Panc1 (cell line): Measurements from ENCODE around the gene NRP2. TPM values are rescaled to one million over a fixed set of nuclear protein-coding genes. Genes with fewer than 3 reads are reported as not detected.

Experiments
- ATAC-seq: fragments of 200-7000 bp; cut with Tn5 transposase; 2 replicates; pipeline ENCODE4 v1.9.1; 2020; ENCODE audit warnings: mild to moderate bottlenecking, moderate library complexity
- BruUV-seq: library from RNA; stranded (reverse); fragments of 400-500 nt; replicated peaks from 2 replicates; lab custom pipeline; 2021; lab: Mats Ljungman, UMichigan
- CTCF ChIA-PET: fragments of 300-600 bp; sonication (Branson Sonifier 250); formaldehyde crosslinking; loops from one replicate; lab custom pipeline; 2022; ENCODE audit warnings: antibody characterized with exemption; lab: Charles Lee
- POLR2A ChIA-PET: fragments of 300-600 bp; sonication (Branson Sonifier 250); formaldehyde crosslinking; loops from one replicate; lab custom pipeline; 2022; ENCODE audit warnings: antibody characterized with exemption; lab: Charles Lee
- DNase-seq: peaks from one replicate; pipeline ENCODE4 v3.0.0-alpha.2; 2010; ENCODE audit warnings: low read depth, low spot score
- H3K27ac ChIP-seq: 2 replicates; pipeline ENCODE4 v1.5.1; 2011; ENCODE audit warnings: mild to moderate bottlenecking, low read length, inconsistent platforms
- H3K27me3 ChIP-seq: fragments of 200-500 bp; sonication (Bioruptor generic); 2 replicates; pipeline ENCODE4 v1.6.0; 2014; ENCODE audit warnings: low read length, inconsistent platforms; ENCODE audit not compliant: control insufficient read depth, insufficient read depth
- H3K36me3 ChIP-seq: fragments of 200-500 bp; sonication (Bioruptor generic); 2 replicates; pipeline ENCODE4 v1.5.1; 2014; ENCODE audit warnings: inconsistent platforms, mild to moderate bottlenecking, low read length, moderate library complexity; ENCODE audit not compliant: control insufficient read depth, insufficient read depth
- H3K4me1 ChIP-seq: 2 replicates; pipeline ENCODE4 v1.5.1; 2011; ENCODE audit warnings: inconsistent platforms, mild to moderate bottlenecking, low read length, moderate library complexity; ENCODE audit not compliant: control insufficient read depth, insufficient read depth
- H3K4me3 ChIP-seq, 2 experiments: 2 replicates each; pipeline ENCODE4 v1.5.1; 2011 to 2012; ENCODE audit warnings: low read depth in 2 of 2, low read length in 2 of 2, mild to moderate bottlenecking in 2 of 2, inconsistent platforms in 1 of 2, moderate library complexity in 1 of 2
- H3K9me3 ChIP-seq: fragments of 200-500 bp; sonication (Bioruptor generic); 2 replicates; pipeline ENCODE4 v1.5.1; 2014; ENCODE audit warnings: low read depth, mild to moderate bottlenecking, inconsistent platforms, low read length, moderate library complexity; ENCODE audit not compliant: control insufficient read depth, insufficient read depth
- CTCF ChIP-seq: fragments of 450-650 bp; IDR thresholded peaks from 2 replicates; pipeline ENCODE4 v1.5.1; 2017; ENCODE audit warnings: mild to moderate bottlenecking
- POLR2AphosphoS5 ChIP-seq: IDR thresholded peaks from 2 replicates; pipeline ENCODE4 v1.6.1; 2012; ENCODE audit warnings: mild to moderate bottlenecking, low read depth, low read length, moderate library complexity
- REST ChIP-seq, 2 experiments: IDR thresholded peaks; 2 replicates each; pipeline ENCODE4 v1.6.1; 2011 to 2012; ENCODE audit warnings: low read depth in 2 of 2, control low read depth in 1 of 2, low read length in 1 of 2, mild to moderate bottlenecking in 1 of 2, moderate library complexity in 1 of 2; ENCODE audit not compliant: insufficient read depth in 1 of 2
- SIN3A ChIP-seq: IDR thresholded peaks from 2 replicates; pipeline ENCODE4 v1.6.1; 2012; ENCODE audit warnings: low read depth, mild to moderate bottlenecking, low read length, moderate library complexity, borderline replicate concordance; ENCODE audit not compliant: insufficient read depth
- TCF7L2 ChIP-seq: IDR thresholded peaks from 2 replicates; pipeline ENCODE4 v1.6.1; 2011; ENCODE audit warnings: mild to moderate bottlenecking, low read depth, low read length, inconsistent platforms
- in situ Hi-C: cut with HindIII; loops from 2 replicates; pipeline ENCODE4 v1.10.0; 2016; ENCODE audit warnings: low sequenced_read_pairs, low pct_unique_long_range_greater_than_20kb
- intact Hi-C: fragments of 100-400 bp; cut with micrococcal nuclease; formaldehyde crosslinking; loops from one replicate; pipeline ENCODE4 v1.10.0; 2022; ENCODE audit not compliant: unreplicated experiment
- total RNA-seq: library from RNA; stranded (reverse); gene quantifications from one replicate; pipeline ENCODE4 v1.2.1, GENCODE V29; 2021; ENCODE audit not compliant: unreplicated experiment

Gene NRP2
- total RNA-seq, 1 experiment from 2014 or later = 6.7 TPM

- H3K27me3 ChIP-seq = peaks cover 33% of the 10 kb centered on the region
- POLR2A ChIA-PET = no interaction called here
- no TSS peak for BruUV-seq
- no peak overlapping the region for H3K27ac ChIP-seq
- in situ Hi-C loops (no loop called here), intact Hi-C loops (no loop called here)
- DNase-seq (no peak), ATAC-seq (no peak)
- H3K36me3 ChIP-seq = no peaks in the 10 kb centered on the region
- no peak overlapping the region for H3K4me3 ChIP-seq
- CTCF ChIA-PET = interaction anchor here (1.3 kb wide), 1 partner anchor 149 kb away, joined by 3 read pairs; no protein-coding TSS in a partner anchor
- no peaks in the 10 kb centered on the region for H3K9me3 ChIP-seq
- no peaks in the 10 kb centered on the region for H3K4me1 ChIP-seq
- TF ChIP-seq CTCF = no peak
- TF ChIP-seq POLR2AphosphoS5 = no peak
- TF ChIP-seq REST (IDR thresholded peaks at IDR 0.05; ENCODE audit: insufficient read depth in 1 of 2, low read depth in 2 of 2, low read length in 1 of 2) = no peak
- TF ChIP-seq SIN3A = no peak
- no peak for TF ChIP-seq TCF7L2
These were observed 94.4 kb downstream of the NRP2 start for GRCh38 chr2:205776720-205777119.

- POLR2A ChIA-PET = no interaction called here
- DNase-seq = no peak
These were observed 96.1 kb downstream of the NRP2 start for GRCh38 chr2:205778356-205778755.

More at GRCh38 chr2:205778356-205778755, 96.1 kb downstream of the NRP2 start:
- no TSS peak for BruUV-seq
- no peak for ATAC-seq
- H3K27ac ChIP-seq = no peak overlapping the region
- no peak overlapping the region for H3K4me3 ChIP-seq
- peaks cover 28% of the 10 kb centered on the region for H3K27me3 ChIP-seq
- in situ Hi-C loops (no loop called here), intact Hi-C loops (no loop called here)
- no peaks in the 10 kb centered on the region for H3K4me1 ChIP-seq
- H3K36me3 ChIP-seq = no peaks in the 10 kb centered on the region
- no peaks in the 10 kb centered on the region for H3K9me3 ChIP-seq
- CTCF ChIA-PET = no interaction called here
- TF ChIP-seq CTCF (no peak), TCF7L2 (no peak), REST (IDR thresholded peaks at IDR 0.05; ENCODE audit: insufficient read depth in 1 of 2, low read depth in 2 of 2, low read length in 1 of 2) (no peak), SIN3A (no peak), POLR2AphosphoS5 (no peak)
